SKM-1 (cell line): ENCODE measurements around the gene NAV1.

Source experiments
- DNase-seq: peaks from one replicate; lab custom pipeline; 2025; ENCODE audit not compliant: unreplicated experiment; lab: John Stamatoyannopoulos, UW

NAV1 gene

GRCh38 chr1:201502511-201502857 is 36.4 kb upstream of the NAV1 start:
- no peak for DNase-seq

- DNase-seq: no peak
Measured at GRCh38 chr1:201503397-201504176, 35.3 kb upstream of the NAV1 start.

GRCh38 chr1:201504179-201504631 is 34.7 kb upstream of the NAV1 start:
- DNase-seq: no peak

- DNase-seq: no peak
Measured at GRCh38 chr1:201504799-201505502, 34.0 kb upstream of the NAV1 start.

GRCh38 chr1:201505503-201505890 is 33.4 kb upstream of the NAV1 start:
- no peak for DNase-seq

GRCh38 chr1:201506092-201506491 is 32.8 kb upstream of the NAV1 start:
- DNase-seq: no peak

- peak; percentile 44 for DNase-seq
Measured at GRCh38 chr1:201506557-201507359, 32.2 kb upstream of the NAV1 start, which contains the start of gene CSRP1. CSRP1 (minus strand) TSS chr1:201507123; CDS start chr1:201496303, 10,820 bp downstream.

GRCh38 chr1:201507360-201507675 is 31.6 kb upstream of the NAV1 start:
- no peak for DNase-seq

- no peak for DNase-seq
Measured at GRCh38 chr1:201508809-201509208, 30.1 kb upstream of the NAV1 start.

- DNase-seq: no peak
Measured at GRCh38 chr1:201509601-201510374, 29.1 kb upstream of the NAV1 start.

GRCh38 chr1:201510734-201511133 is 28.2 kb upstream of the NAV1 start:
- no peak for DNase-seq

- DNase-seq: no peak
Measured at GRCh38 chr1:201511396-201511940, 27.5 kb upstream of the NAV1 start.

- peak; percentile 93 for DNase-seq
Measured at GRCh38 chr1:201511941-201512539, 26.9 kb upstream of the NAV1 start.

GRCh38 chr1:201513498-201514243 is 25.3 kb upstream of the NAV1 start:
- DNase-seq: no peak

- no peak for DNase-seq
Measured at GRCh38 chr1:201514466-201514865, 24.5 kb upstream of the NAV1 start.

GRCh38 chr1:201515062-201515750 is 23.7 kb upstream of the NAV1 start:
- DNase-seq: no peak

GRCh38 chr1:201515895-201516294 is 23.0 kb upstream of the NAV1 start:
- no peak for DNase-seq

GRCh38 chr1:201516511-201517127 is 22.3 kb upstream of the NAV1 start:
- DNase-seq: no peak

GRCh38 chr1:201517631-201518030 is 21.3 kb upstream of the NAV1 start:
- DNase-seq: no peak
